HG03025 (cell line): ENCODE data around the gene TCTN1.
"Not testable (repeated sequence)": the region's sequence is repeated elsewhere in the genome, so short reads cannot be mapped to it uniquely, and the experiment has no call there.

ENCODE experiments used
- ATAC-seq: cut with Tn5 transposase; IDR thresholded peaks from one replicate; pipeline ENCODE4 v1.9.1; 2021; ENCODE audit warnings: mild to moderate bottlenecking, moderate library complexity; ENCODE audit not compliant: unreplicated experiment, low FRiP score

Gene TCTN1

GRCh38 chr12:110613771-110614684, at the start of gene TCTN1:
TSS of gene TCTN1 (plus strand) at chr12:110614129. CDS start at chr12:110614183, 54 bp downstream.
- ATAC-seq: peak; percentile 84

DNA sequence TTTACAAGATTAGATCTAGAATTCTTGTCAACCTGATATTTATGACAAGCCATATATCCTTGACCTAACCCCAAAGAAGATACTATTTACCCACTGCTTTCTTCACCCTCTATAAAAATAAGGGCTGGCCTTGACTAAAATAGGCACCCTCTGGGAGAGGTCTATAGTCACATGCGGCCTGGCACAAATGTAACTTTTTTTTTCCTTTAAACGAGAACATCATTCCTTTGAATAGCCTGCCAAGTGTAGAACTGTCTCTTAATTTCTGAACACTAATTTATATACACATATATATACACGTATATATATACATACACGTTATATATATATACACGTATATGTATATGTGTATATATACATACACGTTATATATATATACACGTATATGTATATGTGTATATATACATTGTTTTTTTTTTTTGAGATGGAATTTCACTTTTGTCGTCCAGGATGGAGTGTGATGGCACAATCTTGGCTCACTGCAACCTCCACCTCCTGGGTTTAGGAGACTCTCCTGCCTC, 49.4 kb upstream of the TCTN1 start:
- ATAC-seq: no peak

DNA sequence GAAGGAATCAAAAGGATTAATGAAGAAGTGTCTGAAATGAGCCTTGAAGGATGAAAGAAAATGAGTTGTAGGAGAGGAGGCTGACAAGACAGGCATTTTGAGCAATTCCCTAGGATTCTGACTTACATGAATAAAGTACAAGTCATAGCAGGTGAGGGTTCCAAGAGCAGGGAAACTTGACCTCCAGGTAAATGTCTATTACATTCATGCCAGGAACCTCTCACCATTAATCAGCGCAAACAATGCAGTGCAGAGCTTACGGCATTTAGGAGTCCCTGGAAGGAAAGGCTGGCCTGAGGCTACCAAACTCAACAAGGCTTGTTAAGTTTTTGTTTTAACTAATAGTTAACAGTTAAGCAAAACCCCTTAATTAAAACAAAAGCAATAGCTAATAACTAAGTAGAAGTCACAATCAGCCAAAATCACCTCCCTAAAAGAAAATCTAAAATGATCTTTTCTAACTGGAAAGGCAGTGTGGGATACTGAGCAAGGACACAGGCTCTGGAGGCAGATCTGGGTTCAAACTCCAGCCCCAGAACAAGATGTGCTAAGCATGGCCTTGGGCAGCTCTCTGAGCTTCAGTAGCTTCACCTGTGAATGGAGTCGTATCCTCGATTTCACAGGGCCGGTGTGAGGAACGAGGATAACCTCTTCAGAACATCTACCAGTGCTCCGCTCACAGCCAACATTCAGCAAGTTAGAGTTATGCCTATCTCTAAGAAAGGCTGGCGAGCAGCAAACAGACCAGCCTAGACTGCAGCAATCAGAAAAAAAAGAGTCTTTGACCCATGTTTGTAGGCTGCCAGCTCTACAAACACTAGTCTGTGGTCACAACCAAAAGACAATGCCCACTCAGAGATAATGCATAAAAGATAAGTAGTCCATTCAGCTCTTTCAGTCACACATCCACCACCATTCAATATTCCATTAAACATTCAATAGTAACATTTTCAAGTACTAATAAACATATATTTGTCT, 47.7 kb upstream of the TCTN1 start:
- ATAC-seq: no peak

GRCh38 chr12:110566993-110567392, 46.9 kb upstream of the TCTN1 start:
- ATAC-seq: no peak

DNA sequence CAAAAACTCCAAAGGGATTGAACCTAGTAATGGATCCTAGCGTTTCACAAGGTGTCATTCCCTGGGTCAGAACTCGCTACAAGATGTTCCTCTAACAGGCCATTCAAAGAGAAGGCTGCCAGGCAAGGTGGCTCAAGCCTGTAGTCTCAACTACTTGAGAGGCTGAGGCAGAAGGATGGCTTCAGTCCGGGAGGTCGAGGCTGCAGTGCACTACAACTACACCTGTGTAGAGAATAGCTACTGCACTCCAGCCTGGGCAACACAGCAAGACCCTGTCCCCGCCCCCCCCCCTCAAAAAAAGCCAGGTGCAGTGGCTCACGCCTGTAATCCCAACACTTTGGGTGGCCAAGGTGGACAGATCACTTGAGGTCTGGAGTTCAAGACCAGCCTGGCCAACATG, 45.2 kb upstream of the TCTN1 start:
- no peak for ATAC-seq

DNA sequence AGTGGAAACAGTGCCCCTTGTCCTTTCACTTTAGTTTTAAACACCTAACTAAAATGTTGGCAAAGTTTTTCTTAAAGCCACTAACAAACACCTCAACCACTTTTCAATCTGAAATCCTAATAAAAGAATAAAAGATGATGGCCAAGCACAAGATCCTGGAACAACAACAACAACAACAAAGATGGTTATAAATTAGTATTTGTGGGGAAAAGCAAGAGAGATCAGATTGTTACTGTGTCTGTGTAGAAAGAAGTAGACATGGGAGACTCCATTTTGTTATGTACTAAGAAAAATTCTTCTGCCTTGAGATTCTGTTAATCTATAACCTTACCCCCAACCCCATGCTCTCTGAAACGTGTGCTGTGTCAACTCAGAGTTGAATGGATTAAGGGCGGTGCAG, 44.1 kb upstream of the TCTN1 start:
- ATAC-seq: not testable (repeated sequence)

DNA sequence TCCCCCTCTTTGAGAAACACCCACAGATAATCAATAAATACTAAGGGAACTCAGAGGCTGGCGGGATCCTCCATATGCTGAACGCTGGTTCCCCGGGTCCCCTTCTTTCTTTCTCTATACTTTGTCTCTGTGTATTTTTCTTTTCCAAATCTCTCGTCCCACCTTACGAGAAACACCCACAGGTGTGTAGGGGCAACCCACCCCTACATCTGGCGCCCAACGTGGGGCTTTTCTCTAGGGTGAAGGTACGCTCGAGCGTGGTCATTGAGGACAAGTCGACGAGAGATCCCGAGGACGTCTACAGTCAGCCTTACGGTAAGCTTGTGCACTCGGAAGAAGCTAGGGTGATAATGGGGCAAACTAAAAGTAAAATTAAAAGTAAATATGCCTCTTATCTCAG, 43.1 kb upstream of the TCTN1 start:
- ATAC-seq: not testable (repeated sequence)

DNA sequence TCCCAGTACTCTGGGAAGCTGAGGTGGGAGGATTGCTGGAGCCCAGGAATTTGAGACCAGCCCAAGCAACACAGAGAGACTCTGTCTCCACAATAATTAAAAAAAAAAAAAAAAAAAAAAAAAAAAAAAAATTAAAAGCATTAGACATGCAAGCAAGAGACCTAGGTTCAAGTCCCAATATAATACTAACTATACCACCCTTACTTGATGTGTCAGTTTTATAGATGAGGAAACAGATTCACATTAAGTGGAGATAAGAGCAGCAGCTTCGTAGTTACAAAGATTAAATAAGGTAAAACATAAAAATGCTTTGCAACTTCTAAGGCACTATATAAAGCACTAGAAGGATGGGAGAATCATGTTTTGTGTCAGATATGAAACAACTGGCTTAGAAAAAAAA, 39.9 kb upstream of the TCTN1 start:
- no peak for ATAC-seq

GRCh38 chr12:110574717-110575230, 39.2 kb upstream of the TCTN1 start:
- ATAC-seq: not testable (repeated sequence)

DNA sequence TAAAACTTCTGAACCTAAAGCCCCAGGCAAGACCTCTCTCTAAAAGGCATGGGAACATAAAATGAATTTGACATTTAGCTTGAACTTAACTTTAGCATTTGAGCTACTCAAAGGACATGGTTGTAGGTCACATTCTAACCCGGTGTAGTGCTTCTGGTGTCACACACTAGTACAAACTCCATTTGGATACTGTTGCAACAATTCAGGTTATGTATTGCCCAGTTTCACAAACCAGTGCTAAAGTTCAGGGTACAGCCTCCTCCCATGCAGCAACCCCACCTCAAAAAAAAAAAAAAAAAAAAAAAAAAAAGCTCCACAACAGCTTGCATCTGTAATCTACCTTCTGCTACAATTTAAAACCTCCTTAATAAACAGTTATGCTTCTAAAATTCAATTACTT, 38.6 kb upstream of the TCTN1 start:
- no peak for ATAC-seq

DNA sequence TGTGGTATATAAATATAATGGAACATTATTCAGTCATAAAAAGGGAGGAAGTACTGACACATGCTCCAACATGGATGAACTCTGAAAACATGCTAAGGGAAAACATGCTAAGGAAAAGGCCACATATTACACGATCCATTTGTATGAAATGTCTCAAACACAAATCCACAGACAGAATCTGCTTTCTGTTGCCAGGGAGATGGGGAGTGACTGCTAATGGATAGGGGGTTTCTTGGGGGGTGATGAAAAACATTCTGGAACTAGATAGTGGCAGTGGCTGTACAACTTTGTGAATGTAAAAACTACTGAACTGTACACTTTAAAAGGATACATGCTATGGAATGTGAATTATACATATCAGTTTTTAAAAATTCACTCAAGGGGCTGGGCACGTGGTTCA, 37.4 kb upstream of the TCTN1 start:
- no peak for ATAC-seq

- ATAC-seq: no peak
Measured at GRCh38 chr12:110577864-110578693, 35.9 kb upstream of the TCTN1 start.

GRCh38 chr12:110578694-110579534, 35.0 kb upstream of the TCTN1 start:
- no peak for ATAC-seq

GRCh38 chr12:110579535-110580253, 34.2 kb upstream of the TCTN1 start:
- ATAC-seq: no peak

DNA sequence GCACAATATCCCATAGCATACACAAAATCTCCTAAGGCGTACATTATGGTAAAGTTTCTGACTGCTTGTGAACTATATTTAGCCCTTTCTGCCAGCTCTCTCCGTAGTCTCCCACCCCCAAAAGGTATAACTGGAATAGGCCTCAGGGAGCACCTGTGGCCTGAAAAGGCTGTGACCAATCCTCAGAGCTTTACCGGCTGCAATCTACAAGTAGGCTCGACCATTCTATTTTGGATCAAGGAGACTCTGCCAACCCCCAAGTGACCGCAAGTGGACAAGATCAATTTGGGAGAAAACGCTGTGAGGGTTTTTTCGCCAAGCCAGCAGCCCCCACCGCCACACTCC, 32.0 kb upstream of the TCTN1 start:
- no peak for ATAC-seq

DNA sequence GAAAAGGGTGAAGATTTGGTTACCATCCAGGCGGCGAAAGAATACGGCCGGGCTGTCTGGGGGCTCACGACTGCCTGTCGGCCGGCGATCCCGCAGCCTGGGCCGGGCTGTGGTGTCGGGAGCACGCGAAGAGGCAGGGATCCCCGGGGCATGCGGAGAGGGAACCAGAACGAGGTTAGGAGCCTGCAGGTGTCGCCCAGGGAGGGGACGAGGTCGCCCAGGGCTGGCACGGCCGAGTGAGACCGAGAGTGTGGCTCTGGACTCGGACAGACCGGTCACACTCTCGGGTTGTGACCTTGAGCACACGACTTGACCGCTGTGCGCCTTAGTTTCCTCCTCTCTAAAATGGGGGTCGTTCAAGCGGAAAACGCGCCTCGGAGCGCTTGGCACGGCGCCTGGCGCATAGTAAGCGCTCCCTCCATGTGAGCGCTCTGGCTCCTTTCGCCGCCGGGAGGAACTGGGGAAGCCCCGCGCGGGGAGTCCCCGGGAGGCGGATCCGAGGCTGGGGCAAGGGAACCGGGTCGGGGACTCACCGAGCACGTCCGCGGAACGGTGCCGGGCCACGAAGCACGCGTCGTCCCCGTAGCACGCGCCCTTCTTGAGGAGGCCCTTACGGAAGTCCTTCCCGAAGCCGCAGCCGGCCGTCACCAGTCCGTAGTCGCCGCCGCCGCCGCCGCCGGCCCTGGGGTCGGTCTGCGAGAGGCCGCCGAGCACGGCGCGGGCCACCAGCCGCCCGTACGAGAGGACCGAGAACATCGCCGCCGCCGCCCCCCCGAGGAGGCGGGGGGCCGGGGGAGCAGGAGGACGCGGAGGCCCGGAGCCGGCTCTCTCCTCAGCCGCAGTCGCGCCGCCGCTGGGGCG, 31.4 kb upstream of the TCTN1 start:
- peak; percentile 33 for ATAC-seq
